IPS DF 6.9 (cell line): Measurements from ENCODE around the gene MYB.
"Not testable (repeated sequence)": the region's sequence is repeated elsewhere in the genome, so short reads cannot be mapped to it uniquely, and the experiment has no call there.

ENCODE experiments used
- DNase-seq: peaks from one replicate; pipeline ENCODE4 v3.0.0-alpha.2; 2013; ENCODE audit warnings: low read depth, low spot score
- H3K27ac ChIP-seq: one replicate; pipeline ENCODE4 v1.5.1; 2013; ENCODE audit warnings: low read length, control low read depth
- H3K27me3 ChIP-seq: 2 replicates; pipeline ENCODE4 v1.6.1; 2013; ENCODE audit warnings: mild to moderate bottlenecking, low read length; ENCODE audit not compliant: control insufficient read depth, insufficient read depth
- H3K36me3 ChIP-seq: 2 replicates; pipeline ENCODE4 v1.6.1; 2013; ENCODE audit warnings: low read length; ENCODE audit not compliant: control insufficient read depth, insufficient read depth
- H3K4me1 ChIP-seq: 2 replicates; pipeline ENCODE4 v1.6.1; 2013; ENCODE audit warnings: low read length; ENCODE audit not compliant: control insufficient read depth, insufficient read depth
- H3K4me3 ChIP-seq: 2 replicates; pipeline ENCODE4 v1.5.1; 2013; ENCODE audit warnings: mild to moderate bottlenecking, low read length
- H3K9me3 ChIP-seq: 2 replicates; pipeline ENCODE4 v1.6.1; 2013; ENCODE audit warnings: low read length, inconsistent platforms; ENCODE audit not compliant: control insufficient read depth, insufficient read depth
- WGBS: extraction: QIAGEN DNeasy Blood & Tissue Kit; methylation state at CpG from one replicate; pipeline ENCODE4 v1.1.7; 2013; ENCODE audit warnings: mixed read lengths, missing lambda C conversion rate; ENCODE audit not compliant: insufficient read length, insufficient coverage; 5-methylcytosine and 5-hydroxymethylcytosine counted together

MYB gene

GRCh38 chr6:135231469-135231844 is 50.3 kb downstream of the MYB start:
- no peaks in the 10 kb centered on the region for H3K36me3 ChIP-seq
- no peak overlapping the region for H3K27ac ChIP-seq
- no peak overlapping the region for H3K4me3 ChIP-seq
- no peaks in the 10 kb centered on the region for H3K4me1 ChIP-seq
- DNase-seq, result no peak
- no CpG with 5 or more reads among the region's 1 CpG for WGBS
- H3K27me3 ChIP-seq, result no peaks in the 10 kb centered on the region
- no peaks in the 10 kb centered on the region for H3K9me3 ChIP-seq

GRCh38 chr6:135233686-135234491 is 52.8 kb downstream of the MYB start:
- Histone ChIP-seq H3K4me1 (no peaks in the 10 kb centered on the region), H3K4me3 (no peak overlapping the region), H3K9me3 (no peaks in the 10 kb centered on the region), H3K27me3 (no peaks in the 10 kb centered on the region), H3K27ac (no peak overlapping the region), H3K36me3 (no peaks in the 10 kb centered on the region)
- no peak for DNase-seq
- no CpG with 5 or more reads among the region's 5 CpGs for WGBS

DNA sequence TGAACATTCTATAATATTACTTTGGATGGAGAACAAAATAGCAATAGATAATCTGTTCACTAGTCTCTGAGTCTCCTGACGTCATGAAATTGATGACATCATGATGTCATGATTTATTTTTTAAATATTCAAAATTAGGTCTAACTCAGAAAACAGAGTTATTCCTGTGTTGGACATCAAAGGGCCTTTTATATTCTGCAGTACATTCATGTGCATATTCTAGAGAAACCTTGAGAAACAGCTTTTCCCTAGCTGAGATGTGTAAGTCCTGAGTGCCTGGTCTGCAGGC is 53.3 kb downstream of the MYB start:
- DNase-seq, result no peak
- Histone ChIP-seq H3K4me3 (no peak overlapping the region), H3K36me3 (no peaks in the 10 kb centered on the region), H3K4me1 (no peaks in the 10 kb centered on the region), H3K9me3 (no peaks in the 10 kb centered on the region), H3K27me3 (no peaks in the 10 kb centered on the region), H3K27ac (no peak overlapping the region)
- WGBS, result no CpG with 5 or more reads among the region's 1 CpG

- Histone ChIP-seq H3K4me1 (no peaks in the 10 kb centered on the region), H3K36me3 (no peaks in the 10 kb centered on the region), H3K4me3 (no peak overlapping the region), H3K27me3 (no peaks in the 10 kb centered on the region), H3K27ac (no peak overlapping the region), H3K9me3 (no peaks in the 10 kb centered on the region)
- DNase-seq, result no peak
- no CpG with 5 or more reads among the region's 5 CpGs for WGBS
These were observed 54.6 kb downstream of the MYB start for GRCh38 chr6:135235716-135236115.

GRCh38 chr6:135236319-135236718 is 55.2 kb downstream of the MYB start:
- no peaks in the 10 kb centered on the region for H3K9me3 ChIP-seq
- no peaks in the 10 kb centered on the region for H3K27me3 ChIP-seq
- H3K4me1 ChIP-seq, result no peaks in the 10 kb centered on the region
- H3K36me3 ChIP-seq, result no peaks in the 10 kb centered on the region
- H3K4me3 ChIP-seq, result no peak overlapping the region
- no peak for DNase-seq
- H3K27ac ChIP-seq, result no peak overlapping the region
- no CpG with 5 or more reads among the region's 1 CpG for WGBS

- no peak for DNase-seq
- H3K9me3 ChIP-seq, result no peaks in the 10 kb centered on the region
- no peaks in the 10 kb centered on the region for H3K4me1 ChIP-seq
- no peak overlapping the region for H3K27ac ChIP-seq
- no peaks in the 10 kb centered on the region for H3K27me3 ChIP-seq
- WGBS, result no CpG with 5 or more reads among the region's 6 CpGs
- no peaks in the 10 kb centered on the region for H3K36me3 ChIP-seq
- H3K4me3 ChIP-seq, result no peak overlapping the region
These were observed 55.6 kb downstream of the MYB start for GRCh38 chr6:135236732-135237131.

- Histone ChIP-seq H3K27ac (no peak overlapping the region), H3K27me3 (no peaks in the 10 kb centered on the region), H3K9me3 (no peaks in the 10 kb centered on the region), H3K4me3 (no peak overlapping the region), H3K4me1 (no peaks in the 10 kb centered on the region), H3K36me3 (no peaks in the 10 kb centered on the region)
- no peak for DNase-seq
- WGBS, result no CpG with 5 or more reads among the region's 5 CpGs
These were observed 59.6 kb downstream of the MYB start for GRCh38 chr6:135240711-135241110.

DNA sequence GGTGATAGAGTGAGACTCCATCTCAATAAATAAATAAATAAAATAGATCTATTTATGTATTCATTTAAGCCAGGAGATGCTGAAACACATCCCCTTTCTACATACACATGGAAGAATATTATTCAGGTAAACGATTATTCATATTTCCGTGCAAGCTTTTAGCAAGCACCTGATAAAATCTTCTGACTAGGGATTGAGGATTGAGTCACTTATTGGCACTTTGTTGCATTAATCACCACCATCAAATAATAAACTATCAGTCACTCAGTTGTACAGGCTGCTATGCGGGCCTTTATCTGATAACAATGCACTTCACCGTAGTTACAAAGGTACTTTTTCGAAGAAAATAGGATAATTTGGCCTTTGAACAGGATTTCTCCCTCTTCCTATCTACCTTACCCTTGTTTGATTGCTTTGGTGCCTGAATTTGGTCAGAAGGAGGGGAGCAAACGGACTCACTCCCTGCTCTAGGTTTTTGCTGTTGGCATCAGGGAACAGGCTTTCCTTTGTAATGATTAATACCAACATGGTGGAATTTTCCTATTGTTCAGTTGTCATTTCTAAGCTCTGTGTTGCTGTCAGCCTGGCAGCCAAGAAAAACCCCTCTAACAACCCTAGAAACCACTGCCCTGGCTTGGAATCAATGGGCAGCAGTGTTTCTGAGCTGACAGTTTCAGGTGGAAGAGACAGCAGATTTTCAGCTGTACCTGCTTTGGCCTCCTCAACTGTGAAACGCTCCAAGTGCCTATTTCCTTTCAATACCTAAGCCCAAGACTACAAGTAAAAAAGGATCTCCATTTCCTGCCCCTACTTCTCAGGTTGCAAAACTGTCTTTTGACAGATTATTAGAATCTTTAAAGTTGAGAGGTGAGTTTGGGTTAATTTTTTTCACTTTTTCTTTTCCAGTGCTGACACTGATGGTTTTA is 63.0 kb downstream of the MYB start:
- Histone ChIP-seq H3K4me1 (no peaks in the 10 kb centered on the region), H3K27me3 (no peaks in the 10 kb centered on the region), H3K9me3 (no peaks in the 10 kb centered on the region), H3K4me3 (no peak overlapping the region), H3K27ac (no peak overlapping the region), H3K36me3 (no peaks in the 10 kb centered on the region)
- WGBS, result no CpG with 5 or more reads among the region's 7 CpGs
- no peak for DNase-seq

GRCh38 chr6:135244805-135245204 is 63.7 kb downstream of the MYB start:
- Histone ChIP-seq H3K27ac (no peak overlapping the region), H3K27me3 (no peaks in the 10 kb centered on the region), H3K4me3 (no peak overlapping the region), H3K4me1 (no peaks in the 10 kb centered on the region; the same call in 1 of the 2 replicates), H3K36me3 (no peaks in the 10 kb centered on the region), H3K9me3 (no peaks in the 10 kb centered on the region)
- DNase-seq, result no peak
- WGBS, result no CpG with 5 or more reads among the region's 6 CpGs

DNA sequence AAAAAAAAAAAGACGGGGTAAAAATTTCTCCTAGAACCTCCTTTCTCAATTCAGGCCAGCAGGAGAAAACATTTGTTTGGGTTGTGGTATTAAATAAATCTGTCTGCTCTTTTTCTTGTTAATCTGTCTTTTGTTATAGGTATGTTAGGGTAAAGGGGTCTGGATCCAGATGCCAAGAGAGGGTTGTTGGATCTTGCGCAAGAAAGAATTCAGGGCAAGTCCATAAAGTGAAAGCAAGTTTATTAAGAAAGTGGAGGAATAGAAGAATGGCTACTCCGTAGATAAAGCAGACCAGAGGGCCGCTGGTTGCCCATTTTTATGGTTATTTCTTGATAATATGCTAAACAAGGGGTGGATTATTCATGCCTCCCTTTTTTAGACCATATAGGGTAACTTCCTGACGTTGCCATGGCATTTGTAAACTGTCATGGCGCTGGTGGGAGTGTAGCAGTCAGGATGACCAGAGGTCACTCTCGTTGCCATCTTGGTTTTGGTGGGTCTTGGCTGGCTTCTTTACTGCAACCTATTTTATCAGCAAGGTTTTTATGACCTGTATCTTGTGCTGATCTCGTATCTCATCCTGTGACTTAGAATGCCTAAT is 65.4 kb downstream of the MYB start:
- not testable (repeated sequence) for H3K27ac ChIP-seq

More for the DNA sequence above, 65.4 kb downstream of the MYB start:
- not testable (repeated sequence) for H3K9me3 ChIP-seq, DNase-seq, H3K27me3 ChIP-seq, H3K4me1 ChIP-seq, H3K36me3 ChIP-seq, H3K4me3 ChIP-seq
- WGBS, result no CpG with 5 or more reads among the region's 8 CpGs
